Skeletal muscle tissue (tissue), 4 donors: ENCODE data around the gene GRAP2. TPM values are rescaled to one million over a fixed set of nuclear protein-coding genes. Genes with fewer than 3 reads are reported as not detected.

Experiments used
- H3K27ac ChIP-seq: one replicate; pipeline ENCODE4 v1.7.0; 2013; ENCODE audit warnings: mild to moderate bottlenecking, low read depth, low read length, inconsistent platforms
- H3K27me3 ChIP-seq, 3 donors: one replicate each; pipeline ENCODE4 v1.7.0; 2013; ENCODE audit warnings: low read length in 3 of 3; ENCODE audit not compliant: control insufficient read depth in 3 of 3, insufficient read depth in 3 of 3
- H3K36me3 ChIP-seq, 3 donors: one replicate each; pipeline ENCODE4 v1.7.0; 2013; ENCODE audit warnings: low read length in 3 of 3; ENCODE audit not compliant: control insufficient read depth in 3 of 3, insufficient read depth in 3 of 3
- H3K4me1 ChIP-seq, 3 donors: one replicate each; pipeline ENCODE4 v1.7.0; 2013; ENCODE audit warnings: low read length in 3 of 3, mild to moderate bottlenecking in 3 of 3; ENCODE audit not compliant: control insufficient read depth in 3 of 3, insufficient read depth in 3 of 3
- H3K4me3 ChIP-seq, 3 donors: one replicate each; pipeline ENCODE4 v1.7.0; 2013; ENCODE audit warnings: low read length in 3 of 3
- H3K9ac ChIP-seq, 3 donors: one replicate each; pipeline ENCODE4 v1.7.0; 2013; ENCODE audit warnings: low read length in 3 of 3, mild to moderate bottlenecking in 3 of 3, moderate library complexity in 2 of 3, low read depth in 1 of 3
- H3K9me3 ChIP-seq, 3 donors: one replicate each; pipeline ENCODE4 v1.7.0; 2013; ENCODE audit warnings: low read length in 3 of 3; ENCODE audit not compliant: control insufficient read depth in 3 of 3
- total RNA-seq: library from RNA; depleted of rRNA; stranded (reverse); fragments of >200 nt; gene quantifications from one replicate; pipeline ENCODE4 v1.2.3, GENCODE V29; 2014
- donor health status: Osteomylitis.

The GRAP2 gene
- total RNA-seq, 1 donor from 2014 or later: under 0.01 TPM

DNA sequence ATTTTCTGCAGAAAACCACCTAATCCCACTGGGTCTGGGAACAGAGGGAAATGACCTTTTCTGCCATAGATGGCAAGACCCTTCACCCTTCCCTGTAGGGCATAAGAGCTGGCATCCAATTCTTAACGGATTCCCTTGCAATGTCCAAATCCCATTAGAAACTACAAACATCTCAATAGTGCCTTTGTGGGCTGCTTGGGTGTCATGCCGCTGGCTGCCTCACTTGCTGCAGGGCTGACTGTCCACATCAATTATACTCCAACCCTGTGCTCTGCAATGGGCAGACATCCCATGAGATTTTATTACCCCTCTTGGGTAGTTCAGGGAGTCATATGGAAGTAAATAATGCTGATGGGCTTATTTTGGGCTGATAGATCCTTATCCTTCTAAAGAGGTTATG is 7.3 kb downstream of the GRAP2 start:
- Histone ChIP-seq H3K27ac (no peak overlapping the region), H3K9me3 (no peaks in the 10 kb centered on the region), H3K36me3 (no peaks in the 10 kb centered on the region), H3K9ac (no peak overlapping the region), H3K27me3 (peaks cover 7 to 18% (median 7%) of the 10 kb centered on the region in 3 donors), H3K4me3 (no peak overlapping the region), H3K4me1 (no peaks in the 10 kb centered on the region)

DNA sequence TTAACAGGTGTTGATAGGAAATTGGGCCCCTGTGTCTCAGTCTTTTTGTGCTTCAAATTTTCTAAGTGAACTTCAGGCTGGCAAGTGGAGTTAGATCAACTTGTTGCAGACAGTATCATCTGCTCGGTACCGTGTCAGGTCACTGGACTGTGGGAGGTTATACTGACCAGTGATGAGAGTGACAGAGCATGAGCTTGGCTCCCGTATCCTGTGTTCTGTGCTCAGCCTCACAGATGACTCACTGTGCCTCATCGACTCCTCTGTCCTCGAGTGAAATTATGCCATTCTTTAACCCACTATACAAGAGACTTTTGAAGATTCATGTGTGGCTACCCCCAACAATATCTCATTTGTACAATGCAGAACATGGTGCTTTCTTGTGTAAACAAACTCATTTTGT is 7.9 kb downstream of the GRAP2 start:
- H3K9me3 ChIP-seq: no peaks in the 10 kb centered on the region
- no peak overlapping the region for H3K4me3 ChIP-seq
- peaks cover 7 to 22% (median 11%) of the 10 kb centered on the region in 3 donors for H3K27me3 ChIP-seq
- H3K36me3 ChIP-seq: no peaks in the 10 kb centered on the region
- H3K27ac ChIP-seq: no peak overlapping the region
- no peaks in the 10 kb centered on the region for H3K4me1 ChIP-seq
- no peak overlapping the region for H3K9ac ChIP-seq

DNA sequence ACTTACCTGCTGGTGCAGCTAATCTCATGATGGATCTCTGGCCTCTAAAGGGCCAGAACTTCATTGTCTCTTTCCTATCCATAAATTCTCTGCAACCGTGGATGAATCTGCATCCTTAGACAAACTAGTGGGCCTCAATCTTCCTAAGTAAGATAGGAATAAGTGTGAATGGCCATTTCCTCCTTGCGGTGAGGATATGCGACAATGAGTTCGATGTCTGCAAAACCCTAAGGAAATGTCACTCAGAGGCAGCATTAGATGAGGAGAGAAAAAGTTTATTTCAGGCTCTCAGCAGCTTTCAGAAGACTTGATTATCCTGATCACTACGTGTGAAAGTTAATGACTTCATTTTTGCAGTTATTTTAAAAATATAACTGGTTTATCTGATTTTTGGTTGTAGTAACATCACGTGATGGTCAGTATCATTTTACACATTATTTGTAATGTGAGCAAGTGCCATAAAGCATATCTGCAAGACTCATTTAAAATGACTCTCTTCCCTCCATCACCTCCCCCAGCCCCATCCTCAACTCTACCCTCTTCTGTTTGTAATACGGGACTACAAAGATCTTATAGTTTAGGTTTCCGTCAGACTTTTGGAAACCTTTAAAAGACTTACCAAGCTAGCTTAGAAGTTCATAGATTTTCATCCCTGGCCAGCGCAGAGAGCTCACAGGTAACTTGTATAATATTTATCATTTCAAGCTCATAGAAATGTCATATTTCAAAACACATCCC is 10.2 kb downstream of the GRAP2 start:
- H3K4me1 ChIP-seq: no peaks in the 10 kb centered on the region
- no peaks in the 10 kb centered on the region for H3K36me3 ChIP-seq
- H3K9me3 ChIP-seq: no peaks in the 10 kb centered on the region
- H3K4me3 ChIP-seq: no peak overlapping the region
- H3K27ac ChIP-seq: no peak overlapping the region
- H3K27me3 ChIP-seq: peaks cover 10 to 25% (median 12%) of the 10 kb centered on the region in 3 donors
- H3K9ac ChIP-seq: no peak overlapping the region

DNA sequence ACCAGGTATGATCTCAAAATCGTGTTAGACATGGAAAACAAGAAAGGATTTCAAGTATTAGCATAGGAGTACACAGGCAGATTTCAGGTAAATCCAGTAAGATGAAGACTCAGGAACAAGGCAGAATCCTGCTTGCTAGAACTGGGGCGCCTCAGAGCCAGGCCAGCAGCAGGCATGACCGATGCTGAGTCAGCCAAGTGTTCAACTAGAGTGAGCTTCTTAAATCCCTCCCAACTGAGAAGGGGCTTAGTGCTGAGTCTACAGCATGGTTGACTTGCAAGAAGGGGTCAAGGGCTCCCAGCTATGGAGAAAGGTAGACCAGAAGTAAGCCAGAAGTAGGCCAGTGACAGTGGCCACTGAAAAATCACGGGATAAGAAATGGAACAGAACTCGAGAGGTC is 12.4 kb downstream of the GRAP2 start:
- no peak overlapping the region for H3K4me3 ChIP-seq
- H3K9ac ChIP-seq: no peak overlapping the region
- H3K9me3 ChIP-seq: no peaks in the 10 kb centered on the region
- H3K36me3 ChIP-seq: no peaks in the 10 kb centered on the region
- peaks cover 0 to 5% (median 0%) of the 10 kb centered on the region in 3 donors for H3K4me1 ChIP-seq
- no peak overlapping the region for H3K27ac ChIP-seq
- peaks cover 4 to 25% (median 12%) of the 10 kb centered on the region in 3 donors for H3K27me3 ChIP-seq

DNA sequence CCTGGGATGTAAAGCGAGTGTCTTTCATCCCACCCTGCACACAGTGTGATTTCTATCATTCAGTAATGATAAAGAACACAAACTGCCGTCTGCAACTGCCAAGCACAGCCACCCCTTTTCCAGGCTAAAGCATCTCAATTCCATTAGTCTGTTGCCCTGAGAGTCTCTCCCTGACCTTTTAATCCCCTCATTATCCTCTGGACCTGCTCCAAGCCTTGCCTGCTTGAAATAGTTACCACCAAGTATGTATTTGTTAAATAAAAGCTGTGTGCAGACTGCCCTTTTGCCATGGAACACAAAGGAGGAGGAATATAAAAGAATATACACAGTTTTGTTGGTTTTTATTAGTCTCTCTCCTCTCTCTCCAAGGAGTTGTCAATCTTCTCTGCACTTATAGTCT is 13.0 kb downstream of the GRAP2 start:
- no peaks in the 10 kb centered on the region for H3K36me3 ChIP-seq
- no peak overlapping the region for H3K9ac ChIP-seq
- H3K9me3 ChIP-seq: no peaks in the 10 kb centered on the region
- H3K4me1 ChIP-seq: peaks cover 0 to 5% (median 0%) of the 10 kb centered on the region in 3 donors
- no peak overlapping the region for H3K27ac ChIP-seq
- no peak overlapping the region for H3K4me3 ChIP-seq
- H3K27me3 ChIP-seq: peaks cover 4 to 19% (median 12%) of the 10 kb centered on the region in 3 donors

DNA sequence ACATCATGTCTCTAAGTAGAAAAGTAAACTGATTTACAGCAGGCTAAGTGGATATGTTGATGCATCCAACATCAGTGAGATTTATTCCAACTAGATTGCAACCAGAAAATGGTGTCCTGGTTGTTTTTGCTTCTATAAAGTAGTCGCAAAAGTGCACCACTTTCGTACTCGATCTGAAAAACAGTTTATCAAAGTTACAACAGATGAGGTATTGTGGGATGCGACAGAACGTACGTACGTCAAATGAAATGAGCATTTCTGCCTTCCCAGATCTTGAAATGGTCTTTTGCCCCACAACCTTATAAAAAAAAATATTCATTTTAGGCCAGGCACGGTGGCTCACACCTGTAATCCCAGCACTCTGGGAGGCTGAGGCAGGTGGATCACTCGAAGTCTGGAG is 13.7 kb downstream of the GRAP2 start:
- peaks cover 0 to 5% (median 0%) of the 10 kb centered on the region in 3 donors for H3K4me1 ChIP-seq
- peaks cover 4 to 16% (median 12%) of the 10 kb centered on the region in 3 donors for H3K27me3 ChIP-seq
- H3K36me3 ChIP-seq: no peaks in the 10 kb centered on the region
- no peak overlapping the region for H3K27ac ChIP-seq
- H3K4me3 ChIP-seq: no peak overlapping the region
- H3K9me3 ChIP-seq: no peaks in the 10 kb centered on the region
- no peak overlapping the region for H3K9ac ChIP-seq

DNA sequence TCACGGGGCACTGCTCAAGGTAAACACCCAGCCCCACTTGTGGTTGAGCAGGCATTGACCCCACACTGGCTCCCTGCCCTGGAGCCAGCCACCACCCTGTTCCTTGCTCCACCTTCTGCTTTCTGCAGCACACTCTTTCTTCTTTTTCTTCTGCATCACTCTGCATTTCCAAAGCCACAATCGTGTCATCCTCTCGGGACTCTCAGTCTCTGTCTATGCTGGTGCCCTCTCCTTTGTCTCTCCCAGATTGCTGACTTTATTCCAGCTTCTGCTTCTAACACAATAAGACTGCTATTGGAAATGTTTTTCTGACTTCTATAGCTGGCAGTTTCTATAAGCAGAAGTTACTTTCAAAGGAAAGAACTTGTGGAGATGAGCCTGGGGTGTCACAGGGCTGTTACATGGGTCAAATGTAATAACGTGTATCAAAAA is 14.4 kb downstream of the GRAP2 start:
- Histone ChIP-seq H3K36me3 (no peaks in the 10 kb centered on the region), H3K27me3 (peaks cover 9 to 18% (median 12%) of the 10 kb centered on the region in 3 donors), H3K27ac (no peak overlapping the region), H3K4me1 (peaks cover 0 to 5% (median 0%) of the 10 kb centered on the region in 3 donors), H3K9ac (no peak overlapping the region), H3K4me3 (no peak overlapping the region), H3K9me3 (no peaks in the 10 kb centered on the region)

DNA sequence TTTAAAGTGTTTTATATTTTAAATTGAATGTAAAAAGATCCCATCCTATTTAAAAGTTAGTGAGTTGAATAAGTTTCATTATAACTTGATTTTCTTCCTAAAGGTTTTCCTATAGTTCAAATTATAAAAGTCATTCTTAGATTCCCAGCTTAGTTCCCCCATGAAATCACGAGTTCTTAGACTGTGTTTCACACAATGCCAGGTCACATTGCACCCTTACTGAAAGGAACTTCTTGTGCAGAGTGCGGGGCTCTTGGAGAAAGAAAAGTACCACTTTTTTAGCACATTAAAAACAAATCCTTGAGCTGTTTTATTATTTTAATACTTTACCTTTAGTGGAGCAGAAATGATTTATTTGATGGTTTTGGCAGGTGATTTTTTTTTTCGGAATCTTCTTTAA is 15.6 kb downstream of the GRAP2 start:
- no peak overlapping the region for H3K9ac ChIP-seq
- no peaks in the 10 kb centered on the region for H3K9me3 ChIP-seq
- H3K27me3 ChIP-seq: peaks cover 9 to 25% (median 12%) of the 10 kb centered on the region in 3 donors
- H3K36me3 ChIP-seq: no peaks in the 10 kb centered on the region
- H3K27ac ChIP-seq: no peak overlapping the region
- no peak overlapping the region for H3K4me3 ChIP-seq
- peaks cover 0 to 5% (median 0%) of the 10 kb centered on the region in 3 donors for H3K4me1 ChIP-seq

DNA sequence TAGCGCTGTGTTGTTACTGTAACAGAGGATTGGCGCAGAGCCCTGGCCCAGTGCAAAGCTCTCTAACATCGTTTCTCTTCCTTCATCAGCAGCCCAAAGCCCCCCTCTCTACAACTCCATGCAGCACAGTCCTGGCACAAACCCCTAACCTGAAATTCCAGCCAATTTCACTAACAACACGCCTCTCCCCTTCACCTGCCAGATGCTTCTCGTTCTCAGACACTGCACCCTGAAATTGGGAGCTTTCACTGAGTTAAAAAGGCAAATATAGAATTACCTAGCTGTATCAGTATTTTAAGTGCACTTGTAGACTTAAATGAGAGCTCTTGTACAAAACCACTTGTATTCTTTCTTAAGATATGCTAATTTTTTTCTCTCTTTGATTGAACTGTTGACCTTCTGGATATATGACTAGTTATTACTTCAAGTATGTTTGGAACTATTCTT is 16.3 kb downstream of the GRAP2 start:
- Histone ChIP-seq H3K4me3 (no peak overlapping the region), H3K4me1 (peaks cover 0 to 5% (median 0%) of the 10 kb centered on the region in 3 donors), H3K9ac (no peak overlapping the region), H3K27me3 (peaks cover 11 to 25% (median 11%) of the 10 kb centered on the region in 3 donors), H3K9me3 (no peaks in the 10 kb centered on the region), H3K36me3 (no peaks in the 10 kb centered on the region), H3K27ac (no peak overlapping the region)

DNA sequence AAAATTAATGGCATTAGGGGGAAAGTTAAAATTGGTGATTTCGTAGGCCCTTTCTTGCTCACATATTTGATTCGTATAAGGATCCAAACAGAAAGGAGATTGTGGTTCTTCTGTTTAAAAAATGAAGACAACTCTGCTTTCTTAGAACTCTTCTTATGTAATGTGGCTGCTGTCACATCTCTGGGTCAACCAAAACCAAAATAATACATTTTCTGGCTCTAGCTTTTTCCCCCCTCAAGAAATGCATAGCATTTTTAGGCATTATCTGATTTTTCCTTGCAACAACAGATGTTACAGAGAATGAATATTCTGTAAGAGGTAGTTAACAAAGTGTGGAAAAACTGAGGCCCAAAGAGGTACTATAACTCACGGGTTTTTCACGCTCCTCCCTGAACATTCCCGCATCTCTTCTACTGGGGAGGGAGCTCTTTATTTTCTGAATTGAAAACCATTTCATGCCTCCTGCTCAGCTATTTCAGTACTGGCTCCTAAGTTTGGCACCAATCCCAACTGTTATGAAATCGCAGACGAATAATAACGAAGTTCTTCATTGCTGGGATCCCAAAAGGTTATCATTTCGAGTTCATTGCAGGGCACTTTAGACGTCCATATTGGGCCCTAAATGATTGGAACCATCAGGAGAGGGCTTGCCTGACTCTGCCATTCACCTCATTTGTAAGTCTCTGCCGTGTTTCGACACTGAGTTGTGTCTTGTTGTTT is 17.1 kb downstream of the GRAP2 start:
- no peaks in the 10 kb centered on the region for H3K9me3 ChIP-seq
- H3K27ac ChIP-seq: no peak overlapping the region
- peaks cover 9 to 24% (median 12%) of the 10 kb centered on the region in 3 donors for H3K27me3 ChIP-seq
- no peak overlapping the region for H3K4me3 ChIP-seq
- H3K4me1 ChIP-seq: peaks cover 0 to 5% (median 0%) of the 10 kb centered on the region in 3 donors
- H3K36me3 ChIP-seq: no peaks in the 10 kb centered on the region
- H3K9ac ChIP-seq: no peak overlapping the region
